RWPE1 (cell line): ENCODE data around the gene MYLK.
A peak's percentile ranks its signal among the peaks of the same experiment; 100 is the strongest.

Source experiments
- CTCF ChIA-PET: fragments of 350-600 bp; sonication (Branson Sonifier 250); formaldehyde crosslinking; extraction: SDS; loops from one replicate; lab custom pipeline; 2021; lab: Yijun Ruan, JAX
- POLR2A ChIA-PET: fragments of 400-600 bp; formaldehyde crosslinking; extraction: SDS; loops from one replicate; lab custom pipeline; 2020; ENCODE audit warnings: antibody characterized with exemption; ENCODE audit not compliant: low non-redundant PET; lab: Yijun Ruan, JAX
- DNase-seq: peaks from one replicate; pipeline ENCODE4 v3.0.0; 2012; ENCODE audit warnings: low spot score
- H3K27ac ChIP-seq: fragments of 450-650 bp; 2 replicates; pipeline ENCODE4 v1.5.1; 2017
- TF ChIP-seq, protein P1 (sequence below): fragments of 450-650 bp; conservative IDR thresholded peaks from 2 replicates; pipeline ENCODE4 v1.5.1; 2017; ENCODE audit warnings: low read depth, mild to moderate bottlenecking

MYLK gene

DNA sequence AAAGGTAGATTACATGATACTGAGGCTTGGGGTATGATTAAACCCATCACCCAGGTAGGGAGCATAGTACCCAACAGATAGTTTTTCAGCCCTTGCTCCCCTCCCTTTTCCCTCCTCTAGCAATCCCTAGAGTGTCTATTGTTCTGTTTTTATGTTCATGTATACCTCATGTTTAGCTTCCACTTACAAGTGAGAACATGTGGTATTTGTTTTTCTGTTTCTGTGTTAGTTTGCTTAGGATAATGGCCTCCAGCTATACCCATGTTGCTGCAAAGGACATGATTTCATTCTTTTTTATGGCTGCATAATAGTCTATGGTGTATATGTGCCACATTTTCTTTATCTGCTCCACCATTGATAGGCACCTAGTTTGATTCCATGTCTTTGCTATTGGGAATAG, 82.7 kb downstream of the MYLK start:
- POLR2A ChIA-PET: no interaction called here
- CTCF ChIA-PET: interaction anchor here (0.6 kb wide), 1 partner anchor 26 kb away, joined by 3 read pairs; no protein-coding TSS in a partner anchor

DNA sequence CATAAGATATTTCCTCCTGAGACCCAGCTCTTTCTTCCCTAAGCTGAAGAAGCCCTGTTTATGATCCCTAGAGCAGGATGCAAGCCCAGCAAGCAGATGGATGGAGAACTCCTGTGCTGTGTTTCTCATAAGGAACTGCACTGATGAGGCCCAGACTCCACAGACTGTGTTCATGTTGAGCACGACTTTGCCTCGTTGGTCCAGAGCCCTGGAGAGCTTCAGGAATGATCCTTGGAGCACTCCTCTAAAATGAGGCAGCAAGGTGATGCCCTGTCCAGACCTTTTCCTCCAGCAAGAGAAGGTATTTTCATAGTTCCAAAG, 83.8 kb downstream of the MYLK start:
- peak overlapping the region; percentile 79 for H3K27ac ChIP-seq
- TF ChIP-seq, protein P1, sequence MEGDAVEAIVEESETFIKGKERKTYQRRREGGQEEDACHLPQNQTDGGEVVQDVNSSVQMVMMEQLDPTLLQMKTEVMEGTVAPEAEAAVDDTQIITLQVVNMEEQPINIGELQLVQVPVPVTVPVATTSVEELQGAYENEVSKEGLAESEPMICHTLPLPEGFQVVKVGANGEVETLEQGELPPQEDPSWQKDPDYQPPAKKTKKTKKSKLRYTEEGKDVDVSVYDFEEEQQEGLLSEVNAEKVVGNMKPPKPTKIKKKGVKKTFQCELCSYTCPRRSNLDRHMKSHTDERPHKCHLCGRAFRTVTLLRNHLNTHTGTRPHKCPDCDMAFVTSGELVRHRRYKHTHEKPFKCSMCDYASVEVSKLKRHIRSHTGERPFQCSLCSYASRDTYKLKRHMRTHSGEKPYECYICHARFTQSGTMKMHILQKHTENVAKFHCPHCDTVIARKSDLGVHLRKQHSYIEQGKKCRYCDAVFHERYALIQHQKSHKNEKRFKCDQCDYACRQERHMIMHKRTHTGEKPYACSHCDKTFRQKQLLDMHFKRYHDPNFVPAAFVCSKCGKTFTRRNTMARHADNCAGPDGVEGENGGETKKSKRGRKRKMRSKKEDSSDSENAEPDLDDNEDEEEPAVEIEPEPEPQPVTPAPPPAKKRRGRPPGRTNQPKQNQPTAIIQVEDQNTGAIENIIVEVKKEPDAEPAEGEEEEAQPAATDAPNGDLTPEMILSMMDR: no peak

More for the DNA sequence above, 82.7 kb downstream of the MYLK start:
- no peak for DNase-seq
- TF ChIP-seq, protein P1: no peak
- no peak overlapping the region for H3K27ac ChIP-seq

GRCh38 chr3:123799544-123800361, 84.4 kb downstream of the MYLK start:
- POLR2A ChIA-PET: no interaction called here
- H3K27ac ChIP-seq: peak overlapping the region; percentile 79
- peak; percentile 91 for DNase-seq
- TF ChIP-seq, protein P1: no peak
- CTCF ChIA-PET: interaction anchor here (0.8 kb wide), 1 partner anchor 1051 kb away, joined by 4 read pairs; no protein-coding TSS in a partner anchor

More for the DNA sequence above, 83.8 kb downstream of the MYLK start:
- ChIA-PET CTCF (no interaction called here), POLR2A (no interaction called here)
- no peak for DNase-seq

DNA sequence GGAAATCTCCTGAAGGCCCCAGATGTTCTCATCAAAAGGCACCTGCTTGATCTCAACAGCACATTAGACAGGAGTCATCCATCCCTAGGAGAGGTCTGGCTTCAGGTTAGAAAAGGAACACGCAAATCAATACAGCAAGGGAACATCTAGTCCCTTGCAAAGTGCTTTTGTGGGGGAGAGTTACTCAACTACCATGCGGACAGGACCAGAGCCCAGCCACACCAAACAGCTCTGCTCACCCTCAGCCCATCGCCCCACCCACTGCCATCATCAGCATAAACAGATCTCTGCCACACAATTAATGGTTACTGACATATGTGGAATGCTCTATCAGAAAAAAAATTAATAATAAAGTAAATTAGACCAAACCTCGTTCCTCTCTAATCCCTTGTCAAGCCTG, 85.6 kb downstream of the MYLK start:
- no peak overlapping the region for H3K27ac ChIP-seq
- CTCF ChIA-PET: no interaction called here
- DNase-seq: no peak
- TF ChIP-seq, protein P1: no peak
- POLR2A ChIA-PET: no interaction called here

- CTCF ChIA-PET: no interaction called here
- POLR2A ChIA-PET: no interaction called here
- TF ChIP-seq, protein P1: no peak
- H3K27ac ChIP-seq: no peak overlapping the region
- DNase-seq: no peak
Observed at GRCh38 chr3:123795471-123796251, 88.5 kb downstream of the MYLK start.

DNA sequence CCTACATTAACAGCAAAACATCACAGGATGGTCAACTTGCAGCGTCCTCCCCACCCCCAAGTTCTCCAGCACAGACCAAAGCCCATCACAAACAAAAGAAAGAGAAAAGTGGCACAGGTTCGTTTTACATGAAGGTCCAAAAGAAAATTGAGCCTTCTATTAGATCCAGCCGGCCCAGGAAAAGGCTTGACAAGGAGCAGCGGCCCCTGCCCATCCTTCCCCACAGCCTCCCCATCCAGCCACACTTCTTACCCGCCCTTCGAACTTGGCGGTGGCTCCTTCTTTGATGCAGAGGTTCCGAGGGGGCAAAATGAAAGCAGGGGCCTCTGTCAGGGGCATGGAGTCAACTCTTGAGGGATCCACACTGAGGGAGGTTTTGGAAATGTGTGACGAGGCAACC, 90.7 kb downstream of the MYLK start:
- no peak for DNase-seq
- CTCF ChIA-PET: interaction anchor here (0.6 kb wide), 1 partner anchor 70 kb away, joined by 3 read pairs; no protein-coding TSS in a partner anchor
- TF ChIP-seq, protein P1: no peak
- no peak overlapping the region for H3K27ac ChIP-seq
- POLR2A ChIA-PET: no interaction called here
